NCI-H1092 (cell line): ENCODE results near the gene MAPK1.
A peak's percentile ranks its signal among the peaks of the same experiment; 100 is the strongest.
"Not testable (repeated sequence)": the region's sequence is repeated elsewhere in the genome, so short reads cannot be mapped to it uniquely, and the experiment has no call there.

Source experiments
- DNase-seq: peaks from one replicate; lab custom pipeline; 2025; lab: John Stamatoyannopoulos, UW

Gene MAPK1

DNA sequence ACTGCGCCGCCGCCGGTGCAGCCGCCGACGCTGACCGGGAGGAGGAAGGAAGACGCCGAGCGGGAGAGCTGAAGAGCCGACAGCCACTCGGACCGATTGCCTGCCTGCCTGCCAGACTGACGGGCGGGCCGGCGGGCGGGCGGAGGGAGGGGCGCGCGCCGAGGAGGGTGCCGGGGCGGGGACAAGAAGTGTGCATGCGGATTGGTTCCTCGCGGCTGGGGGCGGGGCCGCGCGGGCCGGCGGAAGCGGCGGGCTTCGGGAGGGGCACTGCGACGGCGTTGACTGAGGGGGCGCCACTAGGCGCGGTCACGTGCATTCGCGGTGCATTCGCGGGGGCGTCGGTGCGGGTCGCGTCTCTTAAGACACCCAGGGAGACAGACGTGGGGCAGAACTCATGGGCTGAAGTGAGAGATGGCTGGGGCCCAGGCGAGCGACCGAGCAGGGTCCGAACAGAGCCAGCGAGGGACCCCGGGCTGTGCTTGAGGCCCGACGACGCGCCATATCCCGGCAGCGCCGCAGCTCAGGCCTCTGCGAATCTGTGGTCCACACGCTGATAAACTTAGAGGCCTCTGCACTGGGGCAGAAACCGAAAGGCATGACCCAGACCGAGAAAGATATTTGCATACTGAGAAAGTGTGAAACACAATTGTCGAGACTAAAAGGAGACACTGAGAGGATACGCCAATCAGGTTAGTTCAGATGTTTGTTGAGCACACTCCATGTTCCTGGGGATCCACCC lies at the start of gene MAPK1:
Gene MAPK1, minus strand, starts transcription at position 118 of the 739 bp plus-strand sequence. CDS start 205 bp downstream, outside the sequence.
- peak; percentile 82 for DNase-seq

DNA sequence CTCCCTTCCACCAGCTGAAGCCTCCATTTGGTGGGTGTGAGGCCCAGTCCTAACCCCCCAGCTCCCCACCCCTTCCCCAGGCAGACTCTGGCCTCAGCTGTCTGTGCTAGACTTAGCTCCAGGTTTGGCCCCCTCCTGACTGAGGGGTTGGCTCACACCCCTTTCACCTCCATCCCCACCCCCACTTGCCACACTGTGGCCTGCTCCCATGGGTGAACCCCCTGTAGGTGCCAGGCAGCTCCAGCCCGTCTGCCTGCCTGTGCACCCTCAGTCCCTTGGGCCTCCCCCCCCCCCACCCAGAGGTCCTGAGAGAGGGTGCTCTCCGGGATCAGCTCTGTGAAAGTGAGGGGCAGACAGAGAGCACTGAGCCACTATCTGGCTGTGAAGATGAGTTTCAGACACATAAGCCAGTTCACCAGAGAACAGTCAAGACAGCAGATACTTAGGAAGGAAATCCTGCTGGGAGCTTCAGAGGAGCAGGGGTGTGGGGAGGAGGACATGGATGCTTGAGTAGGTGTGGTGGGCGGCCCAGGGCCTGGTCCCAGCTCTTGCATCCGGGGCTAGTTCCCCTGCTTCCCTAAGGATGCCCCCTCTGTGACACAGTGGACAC lies 49.0 kb upstream of the MAPK1 start:
- no peak for DNase-seq

DNA sequence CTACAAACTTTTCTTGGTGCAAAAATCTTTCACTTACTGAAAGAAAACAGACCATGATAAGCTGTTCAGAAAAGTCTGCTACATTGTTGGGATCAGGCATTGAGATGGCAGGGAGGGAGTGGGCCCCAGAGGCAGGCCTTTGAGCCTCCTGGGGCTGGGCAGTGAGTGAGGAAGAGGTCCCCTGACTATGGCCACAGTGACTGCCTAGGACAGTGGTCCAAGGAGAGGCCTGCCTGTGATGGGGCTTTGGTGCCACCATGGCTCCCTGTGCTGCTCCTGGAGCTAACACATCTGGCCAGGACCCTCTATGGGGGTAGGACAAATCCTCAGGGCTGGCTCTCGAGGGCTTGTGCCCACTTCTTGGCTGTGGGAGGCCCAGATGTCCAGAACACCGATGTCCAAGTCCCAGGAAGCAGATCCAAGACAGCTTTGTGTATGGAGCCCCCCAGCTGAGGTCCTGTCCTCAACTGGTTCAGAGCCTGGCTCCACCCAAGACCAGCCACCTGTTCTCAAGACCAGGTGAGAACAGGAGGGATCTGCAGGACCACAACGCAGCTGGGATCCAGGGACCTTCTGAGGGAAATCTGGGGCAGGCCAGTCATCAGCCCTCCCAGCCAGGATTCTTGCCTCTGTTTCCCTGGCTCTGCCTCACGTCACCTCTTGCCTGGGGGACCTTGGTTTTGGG lies 48.3 kb upstream of the MAPK1 start:
- no peak for DNase-seq

DNA sequence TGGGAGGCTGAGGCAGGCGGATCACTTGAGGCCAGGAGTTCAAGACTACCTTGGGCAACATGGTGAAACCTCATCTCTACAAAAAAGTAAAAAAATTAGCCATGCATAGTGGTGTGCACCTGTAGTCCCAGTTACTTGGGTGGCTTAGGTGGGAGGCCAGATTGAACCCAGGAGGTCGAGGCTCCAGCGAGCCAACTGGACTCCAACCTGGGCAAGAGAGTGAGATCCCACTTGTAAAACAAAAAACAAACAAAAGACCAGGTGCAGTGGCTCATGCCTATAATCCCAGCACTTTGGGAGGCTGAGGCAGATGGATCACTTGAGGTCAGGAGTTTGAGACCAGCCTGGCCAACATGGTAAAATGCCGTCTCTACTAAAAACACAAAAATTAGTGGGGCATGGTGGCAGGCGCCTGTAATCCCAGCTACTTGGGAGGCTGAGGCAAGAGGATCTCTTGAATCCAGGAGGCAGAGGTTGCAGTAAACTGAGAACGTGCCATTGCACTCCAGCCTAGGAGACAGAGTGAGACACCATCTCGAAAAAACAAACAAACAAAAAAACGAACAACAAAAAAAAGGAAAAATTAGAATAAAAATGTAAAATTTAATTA lies 46.7 kb upstream of the MAPK1 start:
- not testable (repeated sequence) for DNase-seq

DNA sequence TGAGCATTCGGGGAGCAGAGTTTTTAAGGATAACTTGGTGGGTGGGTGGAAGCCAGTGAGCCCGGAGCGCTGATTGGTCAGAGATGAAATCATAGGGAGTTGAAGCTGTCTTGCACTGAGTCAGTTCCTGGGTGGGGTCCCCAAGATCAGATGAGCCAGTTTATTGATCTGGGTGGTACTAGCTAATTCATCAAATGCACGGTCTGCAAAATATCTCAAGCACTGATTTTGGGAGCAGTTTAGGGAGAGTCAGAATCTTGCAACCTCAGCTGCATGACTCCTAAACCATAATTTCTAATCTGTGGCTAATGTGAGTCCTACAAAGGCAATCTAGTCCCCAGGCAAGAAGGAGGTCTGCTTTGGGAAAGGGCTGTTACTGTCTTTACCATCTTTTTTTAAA lies 42.9 kb upstream of the MAPK1 start:
- DNase-seq, result not testable (repeated sequence)

DNA sequence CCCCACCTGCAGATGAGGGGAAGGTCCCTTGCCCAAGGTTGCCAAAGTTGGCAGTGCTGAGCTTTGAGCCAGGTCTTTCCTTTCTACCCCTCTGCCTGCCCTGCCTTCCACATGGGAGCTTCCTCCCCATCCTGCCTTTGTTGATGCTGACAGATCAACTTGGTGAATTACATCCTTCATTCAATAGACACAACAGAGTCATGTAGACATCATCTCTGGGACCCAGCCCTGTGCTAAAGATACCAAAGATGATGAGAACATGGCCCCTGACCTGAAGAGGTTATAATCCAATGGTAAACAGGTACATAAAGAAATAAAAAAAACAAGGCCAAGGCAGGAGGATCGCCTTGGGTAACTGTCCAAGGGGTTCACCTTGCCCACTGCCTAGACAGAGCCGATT lies 42.4 kb upstream of the MAPK1 start:
- no peak for DNase-seq

DNA sequence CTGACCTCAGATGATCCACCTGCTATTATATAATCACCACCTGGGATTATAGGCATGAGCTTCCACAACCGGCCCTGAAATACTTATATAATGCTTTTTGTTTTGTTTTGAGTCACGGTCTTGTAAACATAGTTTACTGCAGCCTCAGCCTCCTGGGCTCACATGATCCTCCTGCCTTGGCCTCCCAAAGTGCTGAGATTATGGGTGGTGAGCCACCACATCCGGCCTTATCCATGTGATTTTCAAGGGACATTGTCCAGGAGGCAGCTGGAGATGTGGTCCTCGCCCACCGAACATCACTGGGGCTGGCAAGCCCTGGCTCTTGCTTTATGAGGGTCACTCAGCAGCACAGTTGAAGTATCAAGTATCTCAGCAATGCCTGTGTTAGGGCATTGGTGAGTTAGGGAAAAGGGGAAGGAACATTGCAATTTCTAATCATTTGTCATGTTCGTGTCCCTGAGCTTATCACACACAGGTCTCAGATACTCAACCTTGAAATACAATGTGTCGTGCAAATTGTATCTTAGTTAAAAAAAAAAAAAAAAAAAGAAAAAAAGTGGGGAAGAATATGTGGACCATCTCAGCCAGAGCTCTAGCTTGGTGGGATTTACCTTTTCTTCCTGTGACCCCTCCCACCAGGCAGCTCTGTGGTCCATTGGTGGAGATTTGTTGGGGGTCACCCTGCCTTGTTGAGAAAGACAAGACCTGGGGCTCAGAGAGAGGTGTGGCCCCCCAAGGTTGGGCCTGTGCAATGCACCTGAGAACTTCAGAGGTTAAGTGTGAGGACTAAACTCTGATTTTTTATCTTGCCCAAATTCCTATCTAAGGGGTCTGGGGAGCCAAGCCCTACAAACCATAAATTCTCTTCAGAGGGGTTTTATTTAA lies 40.4 kb upstream of the MAPK1 start:
- no peak for DNase-seq

DNA sequence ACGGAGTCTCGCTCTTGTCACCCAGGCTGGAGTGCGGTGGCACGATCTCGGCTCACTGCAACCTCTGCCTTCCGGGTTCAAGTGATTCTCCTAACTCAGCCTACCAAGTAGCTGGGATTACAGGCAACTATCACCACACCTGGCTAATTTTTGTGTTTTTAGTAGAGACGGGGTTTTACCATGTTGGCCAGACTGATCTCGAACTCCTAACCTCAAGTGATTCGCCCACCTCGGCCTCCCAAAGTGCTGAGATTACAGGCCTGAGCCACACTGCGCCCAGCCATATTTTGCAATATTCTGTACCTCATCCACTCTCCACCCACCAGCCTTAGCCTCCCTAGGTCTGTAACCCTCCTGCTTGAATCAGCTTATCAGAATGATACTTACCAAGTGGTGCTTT lies 37.8 kb upstream of the MAPK1 start:
- DNase-seq, result not testable (repeated sequence)

DNA sequence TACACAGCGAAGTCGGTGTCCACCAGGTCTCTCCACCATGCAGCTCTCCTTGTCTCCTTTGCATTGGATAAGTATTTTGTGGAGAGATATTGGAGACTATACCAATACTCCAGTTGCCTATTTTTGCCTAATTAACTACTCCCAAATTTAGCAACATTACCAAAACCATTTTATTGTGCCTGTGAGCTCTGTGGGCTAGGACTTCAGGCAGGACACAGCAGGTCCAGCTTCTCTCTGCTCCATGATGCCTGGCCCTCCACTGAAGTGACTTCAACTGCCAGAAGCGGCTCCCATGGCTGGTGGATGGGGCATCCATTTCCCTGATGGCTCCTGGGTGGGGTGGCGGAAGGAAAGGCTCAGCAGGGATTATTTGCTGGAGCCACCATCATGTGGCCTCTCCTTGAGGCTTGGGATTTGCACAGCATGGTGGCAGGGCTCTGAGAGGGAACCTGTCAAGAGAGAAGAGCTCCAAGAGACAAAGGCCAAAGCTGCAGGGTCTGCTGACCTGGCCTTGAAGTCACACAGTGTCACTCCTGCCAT lies 36.9 kb upstream of the MAPK1 start:
- DNase-seq, result no peak

DNA sequence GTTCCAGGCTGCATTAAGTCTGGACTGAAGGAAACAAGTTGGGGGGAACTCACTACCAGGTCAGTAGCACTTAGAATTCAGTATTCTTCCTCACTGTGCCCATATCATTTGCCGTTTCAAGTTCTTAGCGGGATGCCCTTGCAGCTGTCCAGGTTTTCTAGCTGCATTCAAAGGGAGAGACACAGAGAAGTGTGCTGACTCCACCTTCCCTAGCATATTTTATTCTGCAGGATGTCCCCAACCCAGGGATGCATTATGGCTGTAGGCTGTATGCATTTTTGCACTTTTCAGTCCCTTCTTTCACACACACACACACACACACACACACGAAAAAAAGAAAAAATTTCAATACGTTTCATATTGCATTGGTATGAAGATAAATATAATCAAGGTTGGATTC lies 35.8 kb upstream of the MAPK1 start:
- no peak for DNase-seq

DNA sequence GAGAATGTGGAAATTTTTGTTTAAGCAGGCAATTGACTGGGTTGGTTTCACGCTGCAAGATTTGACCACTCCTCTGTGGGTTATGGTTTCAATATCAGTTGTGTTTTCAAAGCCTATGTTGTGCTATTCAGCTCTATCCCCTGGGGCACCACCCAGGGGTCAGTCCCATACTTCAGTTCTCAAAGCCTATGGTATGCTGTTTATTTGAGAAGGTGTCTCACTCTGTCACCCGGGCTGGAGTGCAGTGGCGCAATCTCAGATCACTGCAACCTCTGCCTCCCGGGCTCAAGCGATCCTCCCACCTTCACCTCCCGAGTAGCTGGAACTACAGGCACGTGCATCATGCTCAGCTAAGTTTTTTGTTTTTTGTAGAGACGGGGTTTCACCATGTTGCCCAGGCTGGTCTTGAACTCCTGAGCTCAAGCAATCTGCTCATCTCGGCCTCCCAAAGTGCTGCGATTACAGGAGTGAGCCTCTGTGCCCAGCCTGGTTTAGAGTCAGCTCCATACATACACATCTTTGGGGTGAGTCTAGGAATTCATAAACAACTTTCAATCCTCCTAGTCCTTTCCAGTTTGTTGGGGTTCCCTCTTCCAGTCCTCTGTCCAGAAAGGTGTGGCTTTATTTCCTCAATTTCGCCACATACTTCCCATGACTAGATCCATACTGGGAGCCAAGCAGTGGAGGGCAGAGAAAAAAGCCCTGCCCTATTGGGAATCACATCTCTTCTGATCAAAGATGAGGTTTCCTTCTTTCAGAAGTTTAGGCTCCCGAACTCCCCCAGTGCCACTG lies 35.0 kb upstream of the MAPK1 start:
- no peak for DNase-seq

DNA sequence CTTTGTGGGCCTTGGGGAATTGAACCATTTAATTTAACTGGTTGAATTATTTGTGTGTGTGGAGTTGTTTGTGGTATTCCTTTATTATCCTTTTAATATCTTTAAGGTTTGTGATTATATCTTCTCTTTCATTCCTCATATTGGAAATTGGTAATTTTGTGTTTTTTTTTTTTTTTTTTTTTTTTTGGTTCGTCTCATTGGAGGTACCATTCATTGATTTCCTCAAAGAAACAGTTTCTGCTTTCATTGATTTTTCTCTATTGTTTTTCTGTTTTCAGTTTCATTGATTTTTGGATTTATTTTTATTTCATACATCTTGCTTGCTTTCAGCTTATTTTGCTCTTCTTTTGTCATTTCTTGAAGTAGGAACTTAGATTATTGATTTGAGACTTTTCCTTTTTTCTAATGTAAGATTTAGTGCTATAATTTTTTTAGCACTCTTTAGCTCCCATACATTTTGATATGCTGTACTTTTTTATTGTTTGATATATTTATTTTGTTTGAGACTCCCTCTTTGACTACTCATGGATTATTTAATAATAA lies 31.0 kb upstream of the MAPK1 start:
- no peak for DNase-seq

DNA sequence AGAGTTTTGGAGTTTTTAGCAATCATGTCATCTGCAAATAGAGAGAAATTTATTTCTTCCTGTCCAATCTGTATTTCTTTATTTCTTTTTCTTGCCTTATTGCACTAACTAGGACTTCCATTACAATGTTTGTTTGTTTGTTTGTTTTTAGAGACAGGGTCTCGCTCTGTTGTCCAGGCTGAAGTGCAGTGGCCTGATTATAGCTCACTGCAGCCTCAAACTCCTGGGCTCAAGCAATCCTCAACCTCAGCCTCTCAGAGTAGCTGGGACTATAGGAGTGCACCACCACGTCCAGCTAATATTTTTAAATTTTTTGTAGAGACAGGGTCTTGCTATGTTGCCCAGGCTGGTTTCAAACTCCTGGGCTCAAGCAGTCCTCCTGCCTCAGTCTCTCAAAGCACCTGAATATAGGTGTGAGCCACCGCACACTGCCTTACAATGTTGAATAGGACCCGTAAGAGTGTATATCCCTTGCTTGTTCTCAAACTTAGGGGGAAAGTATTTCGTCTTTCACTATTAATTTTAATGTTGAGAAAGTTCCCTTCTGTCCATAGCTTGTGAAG lies 29.6 kb upstream of the MAPK1 start:
- DNase-seq, result no peak

DNA sequence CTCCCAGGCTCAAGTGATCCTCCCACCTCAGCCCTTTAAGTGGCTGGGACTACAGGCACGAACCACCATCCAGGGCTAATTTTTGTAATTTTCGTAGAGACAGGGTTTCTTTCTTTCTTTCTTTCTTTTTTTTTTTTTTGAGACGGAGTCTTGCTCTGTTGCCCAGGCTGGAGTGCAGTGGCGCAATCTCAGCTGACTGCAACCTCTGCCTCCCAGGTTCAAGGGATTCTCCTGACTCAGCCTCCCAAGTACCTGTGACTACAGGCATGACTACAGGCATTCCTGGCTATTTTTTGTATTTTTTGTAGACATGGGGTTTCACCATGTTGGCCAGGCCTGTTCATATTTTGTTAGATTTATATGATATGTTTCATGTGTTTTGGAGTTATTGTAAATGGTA lies 28.8 kb upstream of the MAPK1 start:
- not testable (repeated sequence) for DNase-seq

DNA sequence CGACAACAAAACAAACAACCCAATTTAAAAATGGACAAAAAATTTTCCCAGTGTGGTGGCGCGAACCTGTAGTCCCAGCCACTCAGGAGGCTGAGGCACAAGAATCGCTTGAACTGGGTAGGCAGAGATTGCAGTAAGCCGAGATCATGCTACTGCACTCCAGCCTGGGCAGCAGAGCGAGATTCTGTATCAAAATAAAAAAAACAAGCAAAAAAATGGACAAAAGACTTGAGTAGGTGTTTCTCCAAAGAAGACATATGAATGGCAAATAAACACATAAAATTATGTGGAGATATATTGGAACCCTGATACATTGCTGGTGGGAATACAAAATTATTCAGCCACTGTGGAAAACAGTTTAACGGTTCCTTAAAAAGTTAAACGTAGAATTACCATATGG lies 27.4 kb upstream of the MAPK1 start:
- DNase-seq, result no peak

DNA sequence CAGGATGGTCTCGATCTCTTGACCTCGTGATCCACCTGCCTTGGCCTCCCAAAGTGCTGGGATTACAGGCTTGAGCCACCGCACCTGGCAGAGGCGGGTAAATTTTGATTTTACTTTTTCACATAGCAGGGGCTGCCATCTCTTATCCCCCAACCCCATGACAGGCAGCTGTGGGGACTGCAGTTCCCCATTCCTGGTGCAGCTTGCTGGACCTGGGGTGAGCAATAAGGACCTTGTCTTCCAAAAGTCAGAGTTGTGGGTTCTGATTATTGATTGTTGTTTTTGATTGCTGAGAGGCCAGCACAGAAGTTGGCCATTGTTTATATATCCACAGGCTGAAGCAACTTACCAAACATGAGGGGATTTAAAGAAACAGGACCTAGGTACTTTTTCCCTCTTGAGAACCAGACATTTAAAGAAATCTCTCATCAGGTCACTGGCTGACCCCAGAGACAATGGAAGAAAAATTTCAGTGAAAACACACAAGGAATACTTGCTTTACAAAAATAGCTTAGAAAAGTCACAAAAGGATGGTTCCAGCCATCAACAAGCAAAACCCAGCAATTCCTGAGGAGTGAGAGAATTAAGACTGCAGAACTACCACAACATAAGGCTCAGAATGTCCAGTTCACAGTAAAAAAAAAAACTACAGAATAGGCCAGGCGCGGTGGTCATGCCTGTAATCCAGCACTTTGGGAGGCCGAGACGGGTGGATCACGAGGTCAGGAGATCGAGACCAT lies 22.0 kb upstream of the MAPK1 start:
- no peak for DNase-seq

DNA sequence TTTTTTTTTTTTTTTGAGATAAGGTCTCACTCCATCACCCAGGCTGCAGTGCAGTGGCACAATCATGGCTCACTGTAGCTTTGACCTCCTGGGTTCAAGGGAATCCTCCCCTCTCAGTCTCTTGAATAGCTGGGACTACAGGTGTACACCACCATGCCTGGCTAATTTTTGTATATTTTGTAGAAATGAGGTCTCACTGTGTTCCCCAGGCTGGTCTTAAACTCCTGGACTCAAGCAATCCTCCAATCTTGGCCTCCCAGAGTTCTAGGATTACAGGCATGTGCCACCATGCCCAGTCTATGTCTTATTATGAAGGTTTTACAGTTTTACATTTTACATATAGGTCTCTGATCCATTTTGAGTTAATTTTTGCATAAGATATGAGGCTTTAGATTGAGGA lies 20.4 kb upstream of the MAPK1 start:
- DNase-seq, result no peak

DNA sequence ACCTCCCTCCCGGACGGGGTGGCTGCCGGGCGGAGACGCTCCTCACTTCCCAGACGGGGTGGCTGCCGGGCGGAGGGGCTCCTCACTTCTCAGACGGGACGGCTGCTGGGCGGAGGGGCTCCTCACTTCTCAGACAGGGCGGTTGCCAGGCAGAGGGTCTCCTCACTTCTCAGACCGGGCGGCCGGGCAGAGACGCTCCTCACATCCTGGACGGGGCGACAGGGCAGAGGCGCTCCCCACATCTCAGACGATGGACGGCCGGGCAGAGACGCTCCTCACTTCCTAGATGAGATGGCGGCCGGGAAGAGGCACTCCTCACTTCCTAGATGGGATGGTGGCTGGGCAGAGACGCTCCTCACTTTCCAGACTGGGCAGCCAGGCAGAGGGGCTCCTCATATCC lies 16.5 kb upstream of the MAPK1 start:
- not testable (repeated sequence) for DNase-seq

DNA sequence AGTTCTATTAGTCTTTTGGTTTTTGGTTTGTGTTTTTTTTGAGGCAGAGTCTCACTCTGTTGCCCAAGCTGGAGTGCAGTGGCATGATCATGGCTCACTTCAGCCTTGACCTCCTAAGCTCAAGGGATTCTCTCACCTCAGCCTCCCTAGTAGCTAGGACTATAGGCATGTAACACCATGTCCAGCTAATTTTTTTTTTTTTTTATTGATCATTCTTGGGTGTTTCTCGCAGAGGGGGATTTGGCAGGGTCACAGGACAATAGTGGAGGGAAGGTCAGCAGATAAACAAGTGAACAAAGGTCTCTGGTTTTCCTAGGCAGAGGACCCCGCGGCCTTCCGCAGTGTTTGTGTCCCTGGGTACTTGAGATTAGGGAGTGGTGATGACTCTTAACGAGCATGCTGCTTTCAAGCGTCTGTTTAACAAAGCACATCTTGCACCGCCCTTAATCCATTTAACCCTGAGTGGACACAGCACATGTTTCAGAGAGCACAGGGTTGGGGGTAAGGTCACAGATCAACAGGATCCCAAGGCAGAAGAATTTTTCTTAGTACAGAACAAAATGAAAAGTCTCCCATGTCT lies 15.4 kb upstream of the MAPK1 start:
- DNase-seq, result not testable (repeated sequence)
